Neural cell (in vitro differentiated cells): ENCODE results near the gene CCNY. TPM values are rescaled to one million over a fixed set of nuclear protein-coding genes. Genes with fewer than 3 reads are reported as not detected.

Experiments used
- H2AFZ ChIP-seq: fragments of 200-600, 300-800 bp; sonication (generic), shearing (Covaris generic); 2 replicates; pipeline ENCODE4 v1.6.0; 2014; ENCODE audit warnings: low read depth, mild to moderate bottlenecking, antibody characterized with exemption, low read length, moderate library complexity
- H3F3A ChIP-seq: fragments of 200-600 bp; shearing (Covaris generic); 2 replicates; pipeline ENCODE4 v1.6.1; 2016; ENCODE audit warnings: mild to moderate bottlenecking, moderate library complexity, mixed read lengths, antibody characterized with exemption, low read length; ENCODE audit not compliant: insufficient read depth, poor library complexity, severe bottlenecking
- H3K27ac ChIP-seq: fragments of 200-600, 300-800 bp; sonication (generic), shearing (Covaris generic); 2 replicates; pipeline ENCODE4 v1.5.1; 2014; ENCODE audit warnings: mild to moderate bottlenecking, low read length, moderate library complexity
- H3K27me3 ChIP-seq: fragments of 300-800, 200-600 bp; sonication (generic), shearing (Covaris generic); 2 replicates; pipeline ENCODE4 v1.6.0; 2014; ENCODE audit warnings: mild to moderate bottlenecking, low read depth, low read length, moderate library complexity; ENCODE audit not compliant: insufficient read depth
- H3K36me3 ChIP-seq: fragments of 300-800, 200-600 bp; sonication (generic), shearing (Covaris generic); 2 replicates; pipeline ENCODE4 v1.5.1; 2014; ENCODE audit warnings: mild to moderate bottlenecking, antibody characterized with exemption, low read length, moderate library complexity; ENCODE audit not compliant: insufficient read depth
- H3K4me2 ChIP-seq: fragments of 300-800, 200-600 bp; sonication (generic), shearing (Covaris generic); 2 replicates; pipeline ENCODE4 v1.6.0; 2014; ENCODE audit warnings: mild to moderate bottlenecking, low read length
- H3K4me3 ChIP-seq: fragments of 300-800, 200-600 bp; sonication (generic), shearing (Covaris generic); 2 replicates; pipeline ENCODE4 v1.5.1; 2014; ENCODE audit warnings: mild to moderate bottlenecking, low read length, moderate library complexity
- H3K79me2 ChIP-seq: fragments of 200-600 bp; shearing (Covaris generic); replicated peaks from 2 replicates; pipeline ENCODE4 v1.6.0; 2014; ENCODE audit warnings: mild to moderate bottlenecking, low read length, moderate library complexity; ENCODE audit not compliant: insufficient read depth
- H3K9ac ChIP-seq: fragments of 300-800, 200-600 bp; sonication (generic), shearing (Covaris generic); 2 replicates; pipeline ENCODE4 v1.6.1; 2016; ENCODE audit warnings: mild to moderate bottlenecking, low read length, mixed read lengths
- H3K9me2 ChIP-seq: fragments of 200-600 bp; shearing (Covaris generic); 2 replicates; pipeline ENCODE4 v1.6.1; 2016; ENCODE audit warnings: mild to moderate bottlenecking, low read length, mixed read lengths; ENCODE audit not compliant: insufficient read depth
- H3K9me3 ChIP-seq: fragments of 200-600, 300-800 bp; sonication (generic), shearing (Covaris generic); 2 replicates; pipeline ENCODE4 v1.6.1; 2016; ENCODE audit warnings: mild to moderate bottlenecking, mixed run types, low read length, moderate library complexity, mixed read lengths
- H4K20me1 ChIP-seq: fragments of 200-600 bp; shearing (Covaris generic); 2 replicates; pipeline ENCODE4 v1.6.1; 2016; ENCODE audit warnings: mild to moderate bottlenecking, mixed run types; ENCODE audit not compliant: insufficient read depth
- CTCF ChIP-seq: fragments of 450-650 bp; IDR thresholded peaks from 2 replicates; pipeline ENCODE4 v1.5.1; 2014; ENCODE audit warnings: antibody characterized with exemption, mild to moderate bottlenecking, moderate library complexity; ENCODE audit not compliant: poor library complexity, severe bottlenecking
- EP300 ChIP-seq: fragments of 450-650 bp; conservative IDR thresholded peaks from 2 replicates; pipeline ENCODE4 v1.6.1; 2014; ENCODE audit warnings: antibody characterized with exemption, mild to moderate bottlenecking, moderate library complexity; ENCODE audit not compliant: poor library complexity, severe bottlenecking
- EZH2 ChIP-seq: fragments of 200-600, 300-800 bp; shearing (Covaris generic), sonication (generic); IDR thresholded peaks from 2 replicates; pipeline ENCODE4 v1.6.1; 2014; ENCODE audit warnings: antibody characterized with exemption, low read length, borderline replicate concordance, mild to moderate bottlenecking; ENCODE audit not compliant: insufficient read depth, poor library complexity, severe bottlenecking
- MXI1 ChIP-seq: fragments of 450-650 bp; conservative IDR thresholded peaks from 2 replicates; pipeline ENCODE4 v1.6.1; 2014; ENCODE audit warnings: antibody characterized with exemption, mild to moderate bottlenecking; ENCODE audit not compliant: poor library complexity, severe bottlenecking
- POLR2AphosphoS5 ChIP-seq: IDR thresholded peaks from 2 replicates; pipeline ENCODE4 v1.6.1; 2012
- RAD21 ChIP-seq: fragments of 450-650 bp; conservative IDR thresholded peaks from 2 replicates; pipeline ENCODE4 v1.6.1; 2014; ENCODE audit warnings: antibody characterized with exemption, mild to moderate bottlenecking, moderate library complexity
- REST ChIP-seq: IDR thresholded peaks from 2 replicates; pipeline ENCODE4 v1.6.1; 2012; ENCODE audit warnings: borderline replicate concordance
- SMC3 ChIP-seq: fragments of 450-650 bp; conservative IDR thresholded peaks from 2 replicates; pipeline ENCODE4 v1.6.1; 2014; ENCODE audit warnings: antibody characterized with exemption, mild to moderate bottlenecking, moderate library complexity; ENCODE audit not compliant: poor library complexity
- TAF1 ChIP-seq: IDR thresholded peaks from 2 replicates; pipeline ENCODE4 v1.6.1; 2012; ENCODE audit warnings: low read depth
- polyA plus RNA-seq: library from polyadenylated mRNA; depleted of rRNA; stranded (reverse); fragments of >200 nt; gene quantifications from 2 replicates; pipeline ENCODE4 v1.2.3, GENCODE V29; 2014

CCNY gene
- polyA plus RNA-seq, 1 donor from 2014 or later, result 36.4 TPM

- no peak for TF ChIP-seq RAD21
- TF ChIP-seq SMC3, result no peak
- TF ChIP-seq EZH2, result no peak
- no peak for TF ChIP-seq EP300
- no peak for TF ChIP-seq POLR2AphosphoS5
- TF ChIP-seq REST, result no peak
- TF ChIP-seq MXI1, result no peak
- TF ChIP-seq CTCF, result no peak
- TF ChIP-seq TAF1, result no peak
- no peak overlapping the region for H2AFZ ChIP-seq
- no peaks in the 10 kb centered on the region for H3K27me3 ChIP-seq
- no peaks in the 10 kb centered on the region for H4K20me1 ChIP-seq
- no peak overlapping the region for H3K9ac ChIP-seq
- H3K27ac ChIP-seq, result no peak overlapping the region
- no peaks in the 10 kb centered on the region for H3K36me3 ChIP-seq
- peaks cover 21% of the 10 kb centered on the region for H3K79me2 ChIP-seq
- H3K4me2 ChIP-seq, result no peak overlapping the region
- no peaks in the 10 kb centered on the region for H3K9me3 ChIP-seq
- no peaks in the 10 kb centered on the region for H3K9me2 ChIP-seq
- H3F3A ChIP-seq, result no peaks in the 10 kb centered on the region
- no peak overlapping the region for H3K4me3 ChIP-seq
Measured at GRCh38 chr10:35425595-35425994, 89.3 kb downstream of the CCNY start.

DNA sequence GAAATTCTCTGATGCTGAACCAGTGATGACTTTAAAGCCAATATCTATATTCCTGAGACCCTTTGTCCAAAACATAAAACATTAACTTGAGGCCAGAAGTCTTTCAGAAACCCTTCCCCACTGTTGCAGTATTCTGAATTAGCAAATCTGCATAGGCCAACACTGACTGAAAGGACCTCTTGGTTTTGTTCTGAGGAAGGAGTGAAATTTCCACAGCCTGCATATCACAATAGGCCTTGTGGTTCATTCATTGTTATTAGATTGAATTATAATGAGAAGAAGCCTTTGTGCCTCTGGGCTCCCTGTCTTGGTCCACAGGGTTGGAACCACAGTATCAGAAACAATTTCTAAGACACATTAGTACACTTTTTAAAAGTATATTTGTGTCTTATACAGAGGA lies 90.3 kb downstream of the CCNY start:
- TF ChIP-seq POLR2AphosphoS5 (no peak), TAF1 (no peak), CTCF (no peak), EZH2 (no peak)
- Histone ChIP-seq H3K9ac (no peak overlapping the region), H2AFZ (no peak overlapping the region), H3K27ac (no peak overlapping the region), H3F3A (no peaks in the 10 kb centered on the region), H3K9me3 (no peaks in the 10 kb centered on the region), H3K36me3 (no peaks in the 10 kb centered on the region), H3K27me3 (no peaks in the 10 kb centered on the region), H3K4me2 (peak overlapping the region; percentile 30), H3K4me3 (peak overlapping the region; percentile 17), H4K20me1 (no peaks in the 10 kb centered on the region), H3K9me2 (no peaks in the 10 kb centered on the region), H3K79me2 (peaks cover 19% of the 10 kb centered on the region)
